DND-41 (cell line): ENCODE results near the gene RAD50.

Experiments
- ATAC-seq: fragments of 200-7000 bp; cut with Tn5 transposase; 3 replicates; pipeline ENCODE4 v1.9.1; 2021; ENCODE audit warnings: low read depth; ENCODE audit not compliant: insufficient read depth
- DNase-seq: peaks from one replicate; pipeline ENCODE4 v3.0.0-alpha.2; 2020
- H2AFZ ChIP-seq: 2 replicates; pipeline ENCODE4 v1.6.0; 2012; ENCODE audit warnings: low read depth, low read length
- H3K27ac ChIP-seq: 2 replicates; pipeline ENCODE4 v1.5.1; 2012; ENCODE audit warnings: low read length, inconsistent platforms
- H3K27me3 ChIP-seq: fragments of 200-600 bp; sonication (generic); 2 replicates; pipeline ENCODE4 v1.6.0; 2012; ENCODE audit warnings: low read length, mild to moderate bottlenecking, inconsistent platforms; ENCODE audit not compliant: insufficient read depth, poor library complexity
- H3K36me3 ChIP-seq: 2 replicates; pipeline ENCODE4 v1.5.1; 2012; ENCODE audit warnings: low read length, inconsistent platforms; ENCODE audit not compliant: insufficient read depth
- H3K4me1 ChIP-seq: 2 replicates; pipeline ENCODE4 v1.5.1; 2012; ENCODE audit warnings: mild to moderate bottlenecking, low read length; ENCODE audit not compliant: insufficient read depth
- H3K4me2 ChIP-seq: 2 replicates; pipeline ENCODE4 v1.6.0; 2012; ENCODE audit warnings: mild to moderate bottlenecking, moderate library complexity, low read length, inconsistent platforms; ENCODE audit not compliant: insufficient read depth
- H3K4me3 ChIP-seq, 2 experiments: fragments of 200-600 bp in 1 of 2; shearing (Covaris generic) in 1 of 2; 2 replicates each; pipeline ENCODE4 v1.5.1; 2012 to 2016; ENCODE audit warnings: inconsistent platforms in 2 of 2, low read length in 2 of 2, mild to moderate bottlenecking in 2 of 2, low read depth in 1 of 2, moderate library complexity in 1 of 2
- H3K79me2 ChIP-seq: 2 replicates; pipeline ENCODE4 v1.6.0; 2012; ENCODE audit warnings: low read length, inconsistent platforms; ENCODE audit not compliant: insufficient read depth
- H3K9ac ChIP-seq: 2 replicates; pipeline ENCODE4 v1.6.0; 2012; ENCODE audit warnings: low read depth, mild to moderate bottlenecking, inconsistent platforms, low read length, moderate library complexity
- H3K9me3 ChIP-seq: 2 replicates; pipeline ENCODE4 v1.5.1; 2012; ENCODE audit warnings: low read length, moderate library complexity, mild to moderate bottlenecking, inconsistent platforms; ENCODE audit not compliant: insufficient read depth, severe bottlenecking
- H4K20me1 ChIP-seq: 2 replicates; pipeline ENCODE4 v1.6.0; 2012; ENCODE audit warnings: low read length; ENCODE audit not compliant: insufficient read depth
- CTCF ChIP-seq: IDR thresholded peaks from 2 replicates; pipeline ENCODE4 v1.5.1; 2012; ENCODE audit warnings: borderline replicate concordance, low read length, moderate library complexity, mild to moderate bottlenecking; ENCODE audit not compliant: poor library complexity, severe bottlenecking; ENCODE audit errors: extremely low read depth
- EZH2 ChIP-seq: IDR thresholded peaks from 3 replicates; pipeline ENCODE4 v1.6.1; 2012; ENCODE audit warnings: borderline replicate concordance, low read depth, mild to moderate bottlenecking, moderate library complexity, low read length, inconsistent platforms; ENCODE audit not compliant: severe bottlenecking

Gene RAD50

GRCh38 chr5:132681476-132681831, 124.7 kb downstream of the RAD50 start:
- H3K27ac ChIP-seq = no peak overlapping the region
- ATAC-seq (no peak), DNase-seq (no peak)
- H3K9ac ChIP-seq = no peak overlapping the region
- no peak overlapping the region for H3K4me3 ChIP-seq
- TF ChIP-seq CTCF = no peak
- TF ChIP-seq EZH2 = no peak
- no peaks in the 10 kb centered on the region for H4K20me1 ChIP-seq
- no peaks in the 10 kb centered on the region for H3K27me3 ChIP-seq
- no peaks in the 10 kb centered on the region for H3K79me2 ChIP-seq
- no peak overlapping the region for H3K4me2 ChIP-seq
- H2AFZ ChIP-seq = no peak overlapping the region
- H3K36me3 ChIP-seq = no peaks in the 10 kb centered on the region
- H3K4me1 ChIP-seq = no peaks in the 10 kb centered on the region
- no peaks in the 10 kb centered on the region for H3K9me3 ChIP-seq

GRCh38 chr5:132681983-132682382, 125.2 kb downstream of the RAD50 start:
- no peaks in the 10 kb centered on the region for H3K36me3 ChIP-seq
- TF ChIP-seq CTCF = no peak
- TF ChIP-seq EZH2 = no peak

GRCh38 chr5:132684491-132684890, 127.7 kb downstream of the RAD50 start:
- no peaks in the 10 kb centered on the region for H3K9me3 ChIP-seq
- no peaks in the 10 kb centered on the region for H4K20me1 ChIP-seq
- H3K4me3 ChIP-seq = no peak overlapping the region
- H3K27me3 ChIP-seq = no peaks in the 10 kb centered on the region
- no peak overlapping the region for H3K27ac ChIP-seq
- no peak for TF ChIP-seq EZH2
- TF ChIP-seq CTCF = no peak
- H3K36me3 ChIP-seq = no peaks in the 10 kb centered on the region
- ATAC-seq (no peak), DNase-seq (no peak)
- no peak overlapping the region for H3K9ac ChIP-seq
- no peaks in the 10 kb centered on the region for H3K79me2 ChIP-seq
- H2AFZ ChIP-seq = no peak overlapping the region
- H3K4me2 ChIP-seq = no peak overlapping the region
- H3K4me1 ChIP-seq = peaks cover 19% of the 10 kb centered on the region

More at GRCh38 chr5:132681983-132682382, 125.2 kb downstream of the RAD50 start:
- no peaks in the 10 kb centered on the region for H3K4me1 ChIP-seq
- H3K4me3 ChIP-seq = no peak overlapping the region
- no peak overlapping the region for H3K27ac ChIP-seq
- DNase-seq (no peak), ATAC-seq (no peak)
- H3K4me2 ChIP-seq = no peak overlapping the region
- H3K9me3 ChIP-seq = no peaks in the 10 kb centered on the region
- H2AFZ ChIP-seq = no peak overlapping the region
- H3K27me3 ChIP-seq = no peaks in the 10 kb centered on the region
- H3K79me2 ChIP-seq = no peaks in the 10 kb centered on the region
- no peaks in the 10 kb centered on the region for H4K20me1 ChIP-seq
- no peak overlapping the region for H3K9ac ChIP-seq
